IMR-90 (cell line): ENCODE results near the gene USP17L18. TPM values are rescaled to one million over a fixed set of nuclear protein-coding genes. Genes with fewer than 3 reads are reported as not detected.
"Not testable (repeated sequence)": the region's sequence is repeated elsewhere in the genome, so short reads cannot be mapped to it uniquely, and the experiment has no call there.

ENCODE experiments used
- ATAC-seq: fragments of 200-7000 bp; cut with Tn5 transposase; 2 replicates; pipeline ENCODE4 v1.9.1; 2020; ENCODE audit warnings: low read depth, mild to moderate bottlenecking, moderate library complexity
- BruUV-seq: library from RNA; stranded (reverse); fragments of 400-500 nt; replicated peaks from 2 replicates; lab custom pipeline; 2021; lab: Mats Ljungman, UMichigan
- CTCF ChIA-PET: fragments of 300-600 bp; formaldehyde crosslinking; extraction: SDS; loops from one replicate; lab custom pipeline; 2021; ENCODE audit warnings: antibody characterized with exemption; lab: Yijun Ruan, JAX
- POLR2A ChIA-PET: fragments of 300-600 bp; sonication (Branson Sonifier 250); formaldehyde crosslinking; loops from one replicate; lab custom pipeline; 2022; ENCODE audit warnings: antibody characterized with exemption; ENCODE audit not compliant: unreplicated experiment; lab: Charles Lee
- DNase-seq: peaks from one replicate; pipeline ENCODE4 v3.0.0; 2013
- H2AFZ ChIP-seq: replicated peaks from 2 replicates; pipeline ENCODE3; 2013; ENCODE audit warnings: low read length, mild to moderate bottlenecking; ENCODE audit not compliant: poor library complexity
- H2AK5ac ChIP-seq: 2 replicates; pipeline ENCODE4 v1.6.1; 2013; ENCODE audit warnings: low read depth, low read length, inconsistent platforms
- H2AK9ac ChIP-seq: replicated peaks from 2 replicates; pipeline ENCODE3; 2013; ENCODE audit warnings: mild to moderate bottlenecking, low read depth, low read length, moderate library complexity; ENCODE audit not compliant: poor library complexity
- H2BK120ac ChIP-seq: 2 replicates; pipeline ENCODE4 v1.6.1; 2013; ENCODE audit warnings: low read depth, low read length, inconsistent platforms
- H2BK15ac ChIP-seq: 3 replicates; pipeline ENCODE4 v1.6.1; 2013; ENCODE audit warnings: low read depth, low read length, inconsistent platforms
- H2BK20ac ChIP-seq: 2 replicates; pipeline ENCODE4 v1.6.1; 2013; ENCODE audit warnings: low read depth, mild to moderate bottlenecking, inconsistent platforms, low read length, moderate library complexity
- H2BK5ac ChIP-seq: 2 replicates; pipeline ENCODE4 v1.6.1; 2013; ENCODE audit warnings: mild to moderate bottlenecking, low read depth, low read length, inconsistent platforms; ENCODE audit not compliant: poor library complexity, severe bottlenecking
- H3K14ac ChIP-seq: replicated peaks from 2 replicates; pipeline ENCODE4 v1.6.1; 2013; ENCODE audit warnings: low read depth, low read length, inconsistent platforms
- H3K18ac ChIP-seq: 2 replicates; pipeline ENCODE4 v1.6.1; 2013; ENCODE audit warnings: low read depth, low read length, control low read depth
- H3K23ac ChIP-seq: 2 replicates; pipeline ENCODE4 v1.6.1; 2013; ENCODE audit warnings: low read depth, low read length, inconsistent platforms
- H3K27ac ChIP-seq: 2 replicates; pipeline ENCODE4 v1.5.1; 2013; ENCODE audit warnings: mild to moderate bottlenecking, control low read depth, low read length; ENCODE audit not compliant: insufficient read depth
- H3K27me3 ChIP-seq: 2 replicates; pipeline ENCODE4 v1.6.1; 2013; ENCODE audit warnings: low read length; ENCODE audit not compliant: control insufficient read depth, insufficient read depth
- H3K36me3 ChIP-seq: 2 replicates; pipeline ENCODE4 v1.6.1; 2013; ENCODE audit warnings: low read length, mixed read lengths; ENCODE audit not compliant: control insufficient read depth, insufficient read depth
- H3K4ac ChIP-seq: 2 replicates; pipeline ENCODE4 v1.6.1; 2013; ENCODE audit warnings: low read depth, low read length, inconsistent platforms
- H3K4me1 ChIP-seq: 2 replicates; pipeline ENCODE4 v1.6.1; 2013; ENCODE audit warnings: low read length, mixed read lengths; ENCODE audit not compliant: control insufficient read depth, insufficient read depth
- H3K4me2 ChIP-seq: 2 replicates; pipeline ENCODE4 v1.6.1; 2013; ENCODE audit warnings: low read depth, mild to moderate bottlenecking, control low read depth, low read length, moderate library complexity
- H3K4me3 ChIP-seq: 2 replicates; pipeline ENCODE4 v1.5.1; 2013; ENCODE audit warnings: low read depth, mild to moderate bottlenecking, control low read depth, low read length, moderate library complexity; ENCODE audit not compliant: insufficient read depth
- H3K56ac ChIP-seq: 2 replicates; pipeline ENCODE4 v1.6.1; 2013; ENCODE audit warnings: low read length, inconsistent platforms; ENCODE audit not compliant: insufficient read depth; ENCODE audit errors: extremely low read depth
- H3K79me1 ChIP-seq, 2 experiments: 2 replicates each; pipeline ENCODE4 v1.6.1; 2013; ENCODE audit warnings: low read length in 2 of 2, inconsistent platforms in 1 of 2, low read depth in 1 of 2
- H3K9ac ChIP-seq: 2 replicates; pipeline ENCODE4 v1.6.1; 2013; ENCODE audit warnings: low read depth, low read length, control low read depth
- H3K9me1 ChIP-seq: 2 replicates; pipeline ENCODE4 v1.6.1; 2013; ENCODE audit warnings: low read length, inconsistent platforms; ENCODE audit not compliant: insufficient read depth
- H3K9me3 ChIP-seq: 2 replicates; pipeline ENCODE4 v1.6.1; 2013; ENCODE audit warnings: low read length; ENCODE audit not compliant: control insufficient read depth, insufficient read depth
- H4K20me1 ChIP-seq: 2 replicates; pipeline ENCODE4 v1.6.1; 2013; ENCODE audit warnings: low read length, inconsistent platforms; ENCODE audit not compliant: insufficient read depth
- H4K5ac ChIP-seq: 2 replicates; pipeline ENCODE4 v1.6.1; 2013; ENCODE audit warnings: mild to moderate bottlenecking, low read depth, low read length, control low read depth
- H4K8ac ChIP-seq, 2 experiments: 2 replicates each; pipeline ENCODE4 v1.6.1; 2013; ENCODE audit warnings: low read depth in 2 of 2, low read length in 2 of 2, control low read depth in 1 of 2, inconsistent platforms in 1 of 2
- H4K91ac ChIP-seq: 2 replicates; pipeline ENCODE4 v1.6.1; 2013; ENCODE audit warnings: low read depth, low read length, inconsistent platforms; ENCODE audit not compliant: insufficient read depth
- WGBS, 2 experiments: methylation state at CpG; one replicate each; pipeline versions ENCODE4 v1.1.5 to v1.1.7; 2013; ENCODE audit warnings: missing lambda C conversion rate in 2 of 2; ENCODE audit not compliant: insufficient read length in 1 of 2; ENCODE audit errors: extremely low coverage in 2 of 2; 5-methylcytosine and 5-hydroxymethylcytosine counted together
- dilution Hi-C: fragments of 300-500 bp; cut with HindIII; formaldehyde crosslinking; loops from one replicate; pipeline ENCODE4 v1.14.3; 2018; ENCODE audit warnings: low sequenced_read_pairs; ENCODE audit not compliant: unreplicated experiment
- in situ Hi-C: fragments of 300-500 bp; cut with MboI; formaldehyde crosslinking; loops from 3 replicates; pipeline ENCODE4 v1.14.3; 2019; ENCODE audit warnings: low sequenced_read_pairs, inconsistent platforms, mixed read lengths
- intact Hi-C: fragments of 100-400 bp; cut with micrococcal nuclease; formaldehyde crosslinking; loops from 2 replicates; pipeline ENCODE4 v1.10.0; 2022
- polyA plus RNA-seq, 3 experiments: library from polyadenylated mRNA; depleted of rRNA; stranded (reverse); fragments of >200 nt; gene quantifications; 2 replicates each; pipeline ENCODE4 v1.2.3, GENCODE V29; 2012; ENCODE audit warnings: low replicate concordance in 1 of 3
- total RNA-seq: library from RNA; depleted of rRNA; stranded (reverse); fragments of >200 nt; gene quantifications from 2 replicates; pipeline ENCODE4 v1.2.3, GENCODE V29; 2012

USP17L18 gene
- total and polyA plus RNA-seq, 2 of the 4 experiments (the other 2 are of a cell fraction), result not detected

DNA sequence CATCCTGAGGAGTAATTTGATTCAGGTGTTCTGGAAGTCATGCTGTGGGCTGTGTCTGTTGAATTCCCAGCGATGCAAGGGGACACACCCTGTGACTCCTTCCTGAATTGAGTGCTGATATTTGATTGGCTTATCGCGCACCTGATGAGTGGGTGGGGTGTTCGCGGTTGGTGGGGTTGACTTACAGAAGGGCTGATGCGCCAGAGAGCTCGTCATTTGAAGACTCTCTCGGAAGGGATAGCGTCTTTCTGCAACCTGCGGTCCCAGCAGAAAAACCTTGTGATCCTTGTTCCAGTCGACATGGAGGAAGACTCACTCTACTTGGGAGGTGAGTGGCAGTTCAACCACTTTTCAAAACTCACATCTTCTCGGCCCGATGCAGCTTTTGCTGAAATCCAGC, 4.6 kb downstream of the USP17L18 start, which contains the start of gene USP17L19:
TSS of gene USP17L19 (plus strand) at position 301 of the 400 bp plus-strand sequence. CDS start at position 301, 0 bp downstream.
- not testable (repeated sequence) for BruUV-seq

DNA sequence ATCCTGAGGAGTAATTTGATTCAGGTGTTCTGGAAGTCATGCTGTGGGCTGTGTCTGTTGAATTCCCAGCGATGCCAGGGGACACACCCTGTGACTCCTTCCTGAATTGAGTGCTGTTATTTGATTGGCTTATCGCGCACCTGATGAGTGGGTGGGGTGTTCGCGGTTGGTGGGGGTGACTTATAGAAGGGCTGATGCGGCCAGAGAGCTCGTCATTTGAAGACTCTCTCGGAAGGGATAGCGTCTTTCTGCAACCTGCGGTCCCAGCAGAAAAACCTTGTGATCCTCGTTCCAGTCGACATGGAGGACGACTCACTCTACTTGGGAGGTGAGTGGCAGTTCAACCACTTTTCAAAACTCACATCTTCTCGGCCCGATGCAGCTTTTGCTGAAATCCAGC, 9.4 kb downstream of the USP17L18 start, which contains the start of gene USP17L20:
TSS of gene USP17L20 (plus strand) at position 301 of the 400 bp plus-strand sequence. CDS start at position 301, 0 bp downstream.
- ATAC-seq, intact Hi-C loops, H3K4me2 ChIP-seq, in situ Hi-C loops, H3K18ac ChIP-seq, H3K4me1 ChIP-seq, H3K9me3 ChIP-seq, H3K14ac ChIP-seq, H4K91ac ChIP-seq, H2BK20ac ChIP-seq, H4K5ac ChIP-seq, dilution Hi-C loops, H3K4ac ChIP-seq, H2AK9ac ChIP-seq, H4K8ac ChIP-seq, CTCF ChIA-PET, BruUV-seq, H3K9me1 ChIP-seq, H2BK120ac ChIP-seq, POLR2A ChIA-PET, H2AFZ ChIP-seq, H2BK5ac ChIP-seq, H3K56ac ChIP-seq, H3K9ac ChIP-seq, H3K4me3 ChIP-seq, H3K79me1 ChIP-seq, H4K20me1 ChIP-seq, H2AK5ac ChIP-seq, H3K36me3 ChIP-seq, H3K27me3 ChIP-seq, H2BK15ac ChIP-seq, H3K27ac ChIP-seq, DNase-seq, H3K23ac ChIP-seq: not testable (repeated sequence)
- no CpG with 5 or more reads among the region's 15 CpGs for WGBS, 2 experiments

More for the DNA sequence above, 4.6 kb downstream of the USP17L18 start, which contains the start of gene USP17L19:
- H3K14ac ChIP-seq, H2BK120ac ChIP-seq, H3K9me3 ChIP-seq, in situ Hi-C loops, H3K9ac ChIP-seq, H3K23ac ChIP-seq, H2AFZ ChIP-seq, H4K8ac ChIP-seq, H3K27ac ChIP-seq, H3K36me3 ChIP-seq, H2AK9ac ChIP-seq, dilution Hi-C loops, H4K5ac ChIP-seq, H2BK15ac ChIP-seq, H4K20me1 ChIP-seq, H3K79me1 ChIP-seq, H3K4me1 ChIP-seq, H3K4ac ChIP-seq, CTCF ChIA-PET, DNase-seq, H3K27me3 ChIP-seq, H2AK5ac ChIP-seq, ATAC-seq, intact Hi-C loops, H2BK20ac ChIP-seq, POLR2A ChIA-PET, H3K9me1 ChIP-seq, H3K56ac ChIP-seq, H3K18ac ChIP-seq, H3K4me3 ChIP-seq, H2BK5ac ChIP-seq, H3K4me2 ChIP-seq, H4K91ac ChIP-seq: not testable (repeated sequence)
- WGBS, 2 experiments, result no CpG with 5 or more reads among the region's 13 CpGs
